Activated gamma-delta T cell (primary cell): ENCODE measurements around the gene MBNL1.
"Not testable (repeated sequence)": the region's sequence is repeated elsewhere in the genome, so short reads cannot be mapped to it uniquely, and the experiment has no call there.

ENCODE experiments used
- DNase-seq: peaks from one replicate; lab custom pipeline; 2025; lab: John Stamatoyannopoulos, UW

The MBNL1 gene

DNA sequence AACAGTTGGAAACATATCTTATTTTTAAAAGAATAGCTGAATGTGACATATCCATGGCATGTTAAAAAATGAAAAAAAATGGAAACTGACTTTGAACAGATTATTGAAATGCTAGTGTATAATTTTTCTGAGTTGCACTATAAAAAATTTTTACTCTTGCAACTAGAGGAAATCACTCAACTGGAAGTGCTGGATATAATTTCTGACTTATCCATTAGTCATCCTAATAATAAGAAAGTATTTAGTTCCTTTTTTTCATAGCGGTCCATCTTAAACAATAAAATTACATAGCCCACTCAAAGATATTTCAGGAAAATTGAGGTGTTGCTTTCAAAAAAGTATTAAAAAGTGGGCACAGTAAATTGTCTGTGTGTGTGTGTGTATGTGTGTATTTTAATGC, 80.7 kb downstream of the MBNL1 start:
- DNase-seq, result no peak

DNA sequence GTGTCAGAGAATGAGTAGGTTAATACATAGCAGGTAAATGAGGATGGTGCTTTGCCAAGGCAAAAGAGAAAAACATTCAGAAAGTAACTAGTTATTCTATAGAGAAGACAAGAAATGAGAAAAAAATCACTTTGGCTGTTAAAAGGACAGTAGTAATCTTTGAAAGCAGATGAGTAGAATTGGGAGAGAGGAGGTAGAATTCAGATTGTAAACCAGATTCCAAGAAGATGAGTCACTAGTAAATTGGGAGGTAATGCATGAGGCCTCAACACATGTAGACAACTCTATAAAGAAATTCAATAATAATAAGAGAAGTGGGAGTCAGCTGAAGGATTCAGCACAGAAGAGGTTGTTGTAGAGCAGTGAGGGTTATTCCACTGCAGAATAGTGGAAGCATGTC, 81.4 kb downstream of the MBNL1 start:
- no peak for DNase-seq

DNA sequence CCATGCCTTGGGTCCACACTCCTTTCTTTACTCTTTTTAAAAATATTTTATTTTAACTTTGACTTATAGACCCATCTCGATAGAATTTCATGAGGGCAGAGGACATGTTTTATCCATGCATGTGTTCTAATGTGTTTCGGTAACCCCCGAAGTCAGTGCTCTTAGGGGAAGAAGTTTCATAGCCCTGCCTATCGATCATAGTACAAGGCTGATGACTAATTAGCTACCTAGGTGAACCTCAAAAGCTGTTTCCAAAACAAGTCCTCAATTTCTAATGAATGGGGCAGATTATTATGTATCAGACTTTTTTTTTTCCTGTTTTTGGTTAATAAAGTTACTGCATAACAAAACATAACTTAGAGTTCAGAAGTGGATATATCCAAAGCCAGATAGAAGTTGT, 82.0 kb downstream of the MBNL1 start:
- no peak for DNase-seq

DNA sequence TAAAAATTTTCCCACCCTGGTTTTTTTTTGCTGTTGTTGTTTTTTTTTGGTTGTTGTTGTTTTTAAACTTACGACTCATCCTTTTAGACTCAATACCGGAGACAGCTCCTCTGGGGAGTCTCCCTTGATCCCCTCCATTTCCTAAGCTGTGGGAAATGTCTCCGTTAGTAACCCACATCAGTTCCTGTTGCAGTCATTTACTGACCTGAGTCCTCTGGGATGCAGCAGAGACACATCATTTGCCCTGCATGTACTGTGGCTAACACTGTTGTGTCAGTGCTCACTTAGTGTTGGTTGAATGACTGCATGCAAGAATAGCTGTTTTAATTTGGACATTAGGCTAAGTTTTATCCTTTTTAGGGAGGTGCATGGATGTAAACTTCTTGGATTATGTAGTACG, 83.8 kb downstream of the MBNL1 start:
- DNase-seq, result no peak

DNA sequence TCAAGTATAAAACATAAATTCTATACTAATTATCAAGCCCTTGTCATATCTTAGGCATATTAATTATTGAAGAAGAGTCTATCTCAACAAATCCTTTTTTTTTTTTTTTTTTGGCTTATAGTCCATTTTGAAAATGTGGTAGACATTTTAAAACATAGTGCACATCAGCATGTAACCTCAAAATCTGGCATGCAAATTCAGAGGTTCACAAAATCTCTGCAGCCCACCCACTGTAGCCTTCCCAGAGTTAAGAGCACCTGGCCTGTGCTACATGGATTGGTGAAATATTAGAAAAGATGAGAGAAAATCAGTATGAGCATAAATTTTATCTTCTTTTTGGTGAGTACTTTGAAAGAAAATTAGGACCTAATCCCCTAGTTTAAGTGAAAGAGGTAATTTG, 84.8 kb downstream of the MBNL1 start:
- DNase-seq, result no peak

DNA sequence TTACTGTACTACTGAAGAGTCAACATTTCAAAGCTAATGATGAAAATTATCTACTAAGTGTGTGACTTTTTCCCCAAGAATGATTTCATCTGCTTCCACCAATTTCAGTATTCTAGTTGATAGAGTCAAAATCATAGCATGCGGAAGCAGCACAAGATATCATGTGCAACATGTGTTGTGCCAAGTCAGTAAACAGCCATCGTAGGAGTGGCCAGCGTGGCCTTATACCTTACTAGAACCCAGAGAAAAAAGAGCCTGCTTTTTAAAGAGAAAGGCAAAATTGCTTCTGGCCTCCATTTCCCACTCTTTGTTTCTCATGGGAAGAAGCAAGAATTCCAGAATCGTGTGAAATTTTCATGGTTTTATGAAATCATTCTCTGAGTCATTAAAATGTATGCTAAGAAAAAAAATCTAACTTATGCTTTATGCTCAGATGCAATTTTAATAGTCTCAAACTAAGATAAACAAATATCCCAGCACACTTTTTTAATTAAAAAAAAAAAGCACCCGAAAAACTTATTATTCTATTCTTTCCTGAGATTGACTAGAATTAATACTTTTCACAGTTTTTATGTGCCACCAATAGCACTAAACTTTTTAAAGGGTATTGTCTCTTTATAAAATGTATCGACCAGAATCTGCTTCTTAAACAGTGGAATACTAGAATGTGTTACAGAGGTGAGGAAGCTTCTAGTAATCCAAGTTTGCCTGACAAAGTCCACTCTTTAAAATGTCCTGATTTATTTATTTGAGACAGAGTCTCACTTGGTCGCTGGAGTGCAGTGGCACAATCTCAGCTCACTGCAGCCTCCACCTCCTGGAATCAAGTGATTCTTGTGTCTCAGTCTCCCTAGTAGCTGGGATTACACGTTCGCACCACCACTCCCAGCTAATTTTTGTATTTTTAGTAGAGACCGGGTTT, 87.3 kb downstream of the MBNL1 start:
- DNase-seq, result no peak

DNA sequence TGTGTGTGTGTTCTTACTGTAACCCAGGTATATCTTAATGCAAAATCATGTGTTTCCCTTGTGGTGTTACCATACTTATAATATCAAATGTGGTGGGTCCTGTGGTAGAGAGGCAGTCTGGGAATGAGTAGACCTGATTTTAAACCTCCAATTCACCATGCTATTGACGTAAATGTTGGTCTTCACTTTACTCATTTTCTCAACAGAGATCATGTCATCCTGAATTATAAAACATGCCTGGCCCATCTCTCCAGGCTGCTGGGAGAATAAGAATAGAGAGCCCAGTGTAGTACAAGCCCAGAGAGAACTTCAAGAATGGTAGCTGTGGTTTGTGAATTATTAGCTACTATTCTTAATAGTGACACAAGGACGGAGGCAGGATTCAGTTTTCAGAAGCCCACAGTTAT, 88.1 kb downstream of the MBNL1 start:
- DNase-seq, result no peak

DNA sequence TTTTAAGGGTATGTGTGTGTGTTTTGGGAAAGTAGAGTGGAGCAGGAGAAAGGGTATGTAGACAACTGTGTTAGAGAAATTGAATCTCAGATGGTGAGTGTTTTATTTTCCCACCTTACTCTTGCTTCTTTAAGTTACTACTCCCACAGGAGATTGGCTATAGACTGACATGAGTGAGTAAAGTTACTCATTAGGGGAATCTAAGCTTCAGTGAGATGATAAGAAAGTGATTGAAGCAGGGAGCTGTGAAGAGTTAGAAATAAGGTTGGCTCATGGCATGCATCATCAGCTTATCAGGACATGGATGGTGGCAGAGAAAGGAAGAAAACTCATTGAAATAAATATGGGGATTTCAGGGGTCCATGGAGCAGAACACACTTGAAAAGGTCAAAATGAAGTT, 88.9 kb downstream of the MBNL1 start:
- no peak for DNase-seq

DNA sequence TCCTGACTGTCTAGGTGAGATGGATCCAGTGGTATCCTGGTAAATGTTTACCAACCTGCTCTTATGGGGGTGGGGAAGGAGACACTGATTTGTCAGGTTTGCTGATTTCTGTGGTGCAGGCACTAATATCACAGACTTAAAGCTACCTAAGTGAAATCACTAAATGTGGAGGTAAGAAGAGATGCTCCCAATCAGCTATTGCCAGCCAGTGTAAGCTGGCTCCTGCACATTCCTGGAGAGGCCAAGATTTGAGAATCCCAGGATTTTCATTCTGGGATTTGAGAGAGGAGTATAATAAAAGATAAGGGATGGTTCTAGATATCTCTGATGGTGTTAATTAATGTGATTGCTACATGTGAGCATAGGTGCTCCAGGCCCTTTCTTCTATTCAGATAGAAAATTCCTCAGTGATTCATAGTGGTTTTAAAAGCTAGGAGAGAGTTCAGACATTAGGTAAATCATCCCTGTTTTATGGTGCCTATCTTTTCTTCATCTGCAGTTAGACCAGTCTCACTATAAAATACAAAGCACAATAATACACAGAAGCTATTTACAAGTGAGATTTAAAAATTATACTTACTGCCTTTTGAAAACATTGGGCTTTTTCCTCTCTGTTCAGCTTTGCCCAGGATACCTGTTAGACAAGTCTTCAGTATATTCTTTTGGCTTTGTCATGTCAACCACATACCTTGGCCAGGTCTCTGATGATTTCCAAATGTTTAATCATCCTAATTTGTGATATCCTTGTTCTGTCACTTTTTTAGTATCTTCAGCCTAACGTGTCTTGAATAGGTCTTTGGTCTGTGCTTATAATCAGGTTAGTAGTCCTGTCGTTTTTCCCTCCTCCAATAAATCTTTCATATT, 90.9 kb downstream of the MBNL1 start:
- no peak for DNase-seq

DNA sequence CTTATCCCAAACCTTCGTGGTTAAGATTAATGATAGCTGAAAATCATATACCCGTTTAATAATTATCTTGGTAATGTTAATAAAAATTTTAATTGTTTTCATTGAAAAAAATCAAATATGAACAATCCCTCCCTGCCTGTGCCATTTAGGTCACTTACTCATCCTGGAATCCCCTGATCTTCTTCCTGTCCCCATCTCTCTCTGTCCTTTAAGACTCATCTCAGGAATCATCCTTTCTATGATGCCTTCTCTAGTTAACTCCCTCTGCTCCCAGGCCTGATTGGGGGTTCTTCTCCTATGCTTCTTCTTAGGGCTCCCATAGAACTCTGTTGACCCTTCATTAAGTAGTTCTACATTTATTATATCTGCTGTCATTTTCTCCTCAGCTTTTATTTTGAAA, 91.6 kb downstream of the MBNL1 start:
- no peak for DNase-seq

DNA sequence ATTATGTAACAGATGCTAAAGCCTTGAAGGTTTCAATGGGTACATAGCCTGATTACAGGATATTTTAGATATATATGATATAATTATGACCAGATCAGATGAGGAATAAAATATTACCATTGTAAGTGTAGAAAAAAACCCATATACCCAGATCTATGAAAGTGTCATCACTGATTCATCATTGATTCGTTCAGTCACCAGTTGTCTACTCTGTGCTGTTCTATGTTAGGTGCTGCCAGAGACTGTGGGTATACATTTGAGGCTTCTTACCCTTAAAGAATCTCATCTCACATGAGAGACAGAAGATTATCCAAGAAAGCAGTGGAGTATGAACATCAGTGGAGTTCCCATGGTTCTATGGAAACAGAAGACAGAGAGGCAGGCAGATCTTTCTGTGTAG, 92.2 kb downstream of the MBNL1 start:
- DNase-seq, result no peak

DNA sequence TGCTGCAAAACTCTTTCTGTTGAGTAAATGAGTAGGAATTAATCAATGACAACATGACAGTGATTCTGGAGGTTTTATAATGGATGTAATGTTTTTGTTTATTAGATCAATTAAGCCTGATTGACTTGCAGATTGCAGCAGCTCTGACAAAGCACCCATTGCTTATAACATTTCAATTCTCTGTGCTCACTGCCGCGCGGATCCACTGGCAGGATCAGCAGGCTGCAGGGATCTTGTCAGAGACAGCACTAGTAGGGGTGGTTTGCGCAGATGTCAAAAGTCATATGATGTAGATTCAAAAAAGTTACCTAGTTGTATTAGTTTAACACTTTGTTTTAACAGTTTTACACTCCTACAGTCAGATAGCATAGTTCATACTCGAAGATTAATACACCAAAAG, 93.4 kb downstream of the MBNL1 start:
- no peak for DNase-seq

DNA sequence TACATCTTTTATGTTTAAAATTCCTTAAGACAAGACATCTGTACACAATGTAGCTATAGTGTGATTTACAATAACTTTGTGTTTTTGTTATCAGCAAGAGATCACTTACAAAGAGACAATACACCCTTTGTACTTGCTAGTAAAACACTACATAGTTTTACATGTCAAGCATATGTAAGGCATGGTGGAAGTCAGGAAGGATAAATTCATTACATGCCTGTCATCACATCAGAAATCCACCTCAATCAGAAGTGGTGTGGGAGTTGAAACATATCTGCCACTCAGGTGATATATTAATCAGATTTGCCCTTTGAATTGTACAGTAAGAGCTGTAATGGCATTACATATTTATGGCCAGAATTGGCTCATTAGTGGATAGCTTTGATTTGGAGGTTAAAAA, 95.5 kb downstream of the MBNL1 start:
- no peak for DNase-seq

DNA sequence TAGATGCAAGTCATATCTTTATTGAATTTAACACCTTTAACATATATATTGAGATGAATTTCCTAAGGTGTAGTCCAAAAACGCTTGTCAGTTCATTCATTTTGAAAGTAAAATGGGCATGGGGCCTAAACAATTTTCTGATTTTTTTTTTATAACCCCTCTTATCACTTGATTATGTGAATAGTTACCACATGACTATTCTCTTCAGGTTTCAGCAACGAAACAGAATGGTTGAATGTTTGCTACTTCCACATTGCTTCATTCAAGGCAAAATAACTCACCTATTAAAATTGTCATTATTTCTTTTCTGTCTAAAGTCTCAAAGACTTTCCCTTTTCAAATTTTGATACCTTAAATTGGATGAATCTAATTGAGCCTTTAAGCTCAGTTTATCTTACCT, 96.4 kb downstream of the MBNL1 start:
- no peak for DNase-seq

DNA sequence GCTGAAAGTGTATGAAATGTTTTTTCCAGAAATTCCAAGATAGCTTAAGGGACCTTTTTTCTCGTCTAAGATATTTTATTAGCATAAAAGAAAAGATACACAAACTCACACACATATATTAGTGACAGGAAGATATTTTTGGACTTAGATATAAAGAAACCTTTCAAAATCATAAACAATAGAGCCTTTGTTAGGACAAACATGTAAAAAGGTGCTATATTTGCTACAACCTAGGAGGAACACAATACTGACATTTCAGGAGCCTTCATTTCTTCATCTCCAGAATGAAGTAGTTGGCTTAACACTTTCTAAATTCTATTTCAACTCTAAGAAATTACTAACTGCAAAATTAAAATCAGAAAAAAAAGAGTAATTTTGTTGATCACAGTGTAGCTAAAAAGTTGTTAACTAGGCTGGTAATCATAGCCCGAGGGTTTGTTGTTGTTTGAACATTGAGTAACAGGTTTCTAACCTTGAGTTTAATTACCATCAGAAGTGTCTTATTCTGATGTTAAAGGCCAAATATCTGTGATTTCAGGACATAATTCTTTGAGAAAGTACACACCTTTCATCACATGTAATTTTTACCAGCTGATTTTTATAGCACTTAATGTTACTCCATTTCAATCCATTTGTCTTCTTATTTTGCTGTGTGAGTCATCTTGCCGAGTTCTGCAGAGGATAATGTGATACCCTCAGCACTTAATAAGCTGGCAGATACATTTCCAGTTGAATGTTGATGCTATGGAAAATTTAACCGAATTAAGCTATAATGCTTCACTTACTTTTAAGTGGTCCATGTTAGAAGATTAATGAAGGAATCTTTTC, 97.3 kb downstream of the MBNL1 start:
- DNase-seq, result no peak

DNA sequence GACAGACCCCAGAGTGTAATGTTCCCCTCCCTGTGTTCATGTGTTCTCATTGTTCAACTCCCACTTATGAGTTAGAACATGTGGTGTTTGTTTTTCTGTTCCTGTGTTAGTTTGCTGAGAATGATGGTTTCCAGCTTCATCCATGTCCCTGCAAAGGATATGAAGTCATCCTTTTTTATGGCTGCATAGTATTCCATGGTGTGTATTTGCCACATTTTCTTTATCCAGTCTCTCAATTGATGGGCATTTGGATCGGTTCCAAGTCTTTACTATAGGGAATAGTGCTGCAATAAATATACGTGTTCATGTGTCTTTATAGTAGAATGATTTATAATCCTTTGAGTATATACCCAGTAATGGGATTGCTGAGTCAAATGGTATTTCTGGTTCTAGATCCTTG, 98.5 kb downstream of the MBNL1 start:
- not testable (repeated sequence) for DNase-seq

DNA sequence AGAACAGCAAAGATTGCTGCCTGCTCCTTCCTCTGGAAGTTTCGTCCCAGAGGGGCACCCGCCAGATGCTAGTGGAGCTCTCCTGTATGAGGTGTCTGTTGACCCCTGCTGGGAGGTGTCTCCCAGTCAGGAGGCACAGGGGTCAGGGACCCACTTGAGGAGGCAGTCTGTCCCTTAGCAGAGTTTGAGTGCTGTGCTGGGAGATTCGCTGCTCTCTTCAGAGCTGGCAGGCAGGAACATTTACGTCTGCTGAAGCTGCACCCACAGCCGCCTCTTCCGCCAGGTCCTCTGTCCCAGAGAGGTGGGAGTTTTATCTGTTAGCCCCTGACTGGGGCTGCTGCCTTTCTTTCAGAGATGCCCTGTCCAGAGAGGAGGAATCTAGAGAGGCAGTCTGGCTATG, 103.9 kb downstream of the MBNL1 start:
- not testable (repeated sequence) for DNase-seq

DNA sequence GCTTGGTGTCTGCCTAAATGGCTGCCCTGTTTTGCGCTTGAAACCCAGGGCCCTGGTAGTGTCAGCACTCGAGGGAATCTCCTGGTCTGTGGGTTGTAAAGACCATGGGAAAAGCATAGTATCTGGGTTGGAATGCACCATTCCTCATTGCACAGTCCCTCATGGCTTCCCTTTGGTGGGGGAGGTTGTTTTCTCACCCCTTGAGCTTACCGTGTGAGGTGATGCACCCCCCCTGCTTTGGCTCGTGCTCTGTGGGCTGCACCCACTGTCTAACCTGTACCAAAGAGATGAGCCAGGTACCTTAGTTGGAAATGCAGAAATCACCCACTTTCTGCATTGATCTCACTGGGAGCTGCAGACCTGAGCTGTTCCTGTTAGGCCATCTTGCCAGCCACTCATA, 104.7 kb downstream of the MBNL1 start:
- no peak for DNase-seq

DNA sequence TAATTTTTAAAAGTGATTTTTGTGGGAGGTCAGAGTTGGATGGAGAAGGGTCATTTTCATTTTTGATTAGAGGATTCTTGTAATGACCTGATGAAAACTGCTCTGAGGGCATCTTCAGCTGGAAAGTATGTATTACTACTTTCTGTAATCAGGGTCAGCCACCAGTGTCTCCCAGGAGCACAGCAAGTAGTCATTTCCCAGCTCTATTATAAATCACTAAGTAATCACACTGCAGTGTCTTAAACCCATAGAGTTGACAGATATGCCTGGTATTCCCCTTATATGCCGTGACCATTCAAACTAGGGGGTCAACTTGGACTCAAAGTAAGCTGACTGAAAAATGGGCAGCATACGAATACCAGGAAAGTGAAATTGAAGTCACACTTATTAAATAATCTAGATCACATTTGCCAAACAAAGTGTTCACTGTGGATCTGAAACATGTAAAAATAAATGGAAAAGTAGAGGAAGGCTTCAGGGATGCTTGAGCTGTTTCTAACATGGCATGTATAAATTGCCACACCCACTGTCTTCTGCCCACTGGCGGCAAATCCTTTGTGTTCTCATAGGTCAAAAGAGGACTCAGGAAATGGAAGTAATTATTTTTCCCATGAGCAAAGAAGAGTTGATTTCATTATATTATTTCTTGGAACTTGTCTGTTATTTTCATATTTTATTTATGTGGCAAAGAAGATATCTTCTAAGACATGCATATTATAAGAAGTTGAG, 105.7 kb downstream of the MBNL1 start:
- DNase-seq, result no peak

DNA sequence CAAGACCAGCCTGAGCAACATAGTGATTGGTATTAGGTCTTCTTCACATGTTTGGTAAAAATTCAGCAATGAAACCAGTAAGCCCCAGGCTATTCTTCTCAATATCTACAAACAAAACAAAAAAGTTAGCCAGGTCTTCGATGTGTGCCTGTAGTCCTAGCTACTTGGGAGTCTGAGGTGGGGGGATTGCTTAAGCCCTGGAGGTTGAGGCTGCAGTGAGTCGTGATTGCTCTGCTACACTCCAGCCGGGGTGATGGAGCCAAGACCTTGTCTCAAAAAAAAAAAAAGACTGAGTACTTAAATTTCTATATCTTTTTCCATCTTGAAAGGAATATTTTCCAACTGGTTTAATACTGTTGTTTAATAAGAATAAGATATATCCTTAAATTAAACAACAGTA, 106.8 kb downstream of the MBNL1 start:
- DNase-seq, result no peak

DNA sequence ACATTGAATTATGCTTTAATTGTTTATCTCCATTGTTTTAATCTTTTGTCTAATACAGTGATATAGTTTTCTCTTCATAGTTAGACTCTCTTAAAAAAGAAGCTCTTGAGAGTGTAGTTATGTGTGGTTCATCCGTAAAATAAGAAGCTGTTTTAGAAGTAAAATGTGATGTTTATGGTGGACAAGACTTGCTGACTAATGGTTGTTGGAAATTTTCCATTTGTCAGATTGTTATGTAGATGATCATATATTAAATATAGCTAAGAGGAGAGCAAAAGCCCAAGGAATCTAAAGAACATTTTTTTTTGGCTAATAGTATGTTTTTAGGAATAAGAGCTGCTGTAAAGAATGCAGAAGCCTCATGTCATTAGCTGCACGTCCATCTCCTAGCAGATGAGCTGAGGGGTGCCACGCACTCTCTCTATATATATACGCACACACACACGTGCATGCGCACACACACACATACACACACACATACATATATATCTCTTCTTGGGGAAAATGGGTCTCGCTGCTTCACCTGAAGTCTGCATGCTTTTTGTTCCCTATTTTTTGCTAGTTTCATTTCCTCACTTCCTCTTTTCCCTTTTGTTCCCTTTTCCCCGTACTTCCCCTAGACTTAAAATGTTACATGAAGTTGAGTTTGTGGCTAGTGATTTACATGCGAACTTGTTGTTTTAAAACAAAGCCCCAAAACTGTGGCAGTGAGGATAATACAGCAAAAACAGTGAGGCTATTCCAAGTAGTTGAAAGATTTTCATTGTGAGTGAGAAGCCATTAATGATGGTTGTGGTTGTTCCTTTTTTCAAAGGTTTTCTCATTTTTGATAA, 107.8 kb downstream of the MBNL1 start:
- no peak for DNase-seq
